Astrocyte (in vitro differentiated cells and primary cell): ENCODE measurements around the gene HECTD4.

ENCODE experiments used
- EZH2 ChIP-seq: IDR thresholded peaks from 2 replicates; pipeline ENCODE4 v1.6.1; 2012; ENCODE audit warnings: mild to moderate bottlenecking, low read length, inconsistent platforms; ENCODE audit not compliant: insufficient read depth
- TF ChIP-seq, protein P1 (sequence below): IDR thresholded peaks from 2 replicates; pipeline ENCODE4 v1.5.1; 2011; ENCODE audit warnings: low read depth, mild to moderate bottlenecking, inconsistent platforms, low read length, moderate library complexity; ENCODE audit not compliant: insufficient read depth

DNA sequence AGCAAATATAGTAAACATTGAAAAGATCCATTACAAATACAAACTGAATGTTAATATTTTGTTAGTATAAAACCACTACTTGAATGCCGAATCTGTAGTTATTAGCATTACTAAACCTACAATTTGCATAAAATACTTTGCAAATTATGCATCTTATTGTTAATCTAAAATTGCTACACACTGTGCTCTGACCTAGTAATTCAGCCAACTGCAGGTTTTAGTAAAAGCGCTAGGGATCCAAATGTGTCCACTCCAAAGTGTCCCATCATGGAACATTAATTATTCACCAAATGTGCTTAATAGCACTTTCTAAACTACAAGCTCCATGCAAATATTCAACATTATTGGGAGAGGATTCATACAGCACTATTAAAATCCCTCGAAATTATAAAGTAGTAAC, 14.3 kb downstream of the HECTD4 start:
- no peak for TF ChIP-seq EZH2
- TF ChIP-seq, protein P1, sequence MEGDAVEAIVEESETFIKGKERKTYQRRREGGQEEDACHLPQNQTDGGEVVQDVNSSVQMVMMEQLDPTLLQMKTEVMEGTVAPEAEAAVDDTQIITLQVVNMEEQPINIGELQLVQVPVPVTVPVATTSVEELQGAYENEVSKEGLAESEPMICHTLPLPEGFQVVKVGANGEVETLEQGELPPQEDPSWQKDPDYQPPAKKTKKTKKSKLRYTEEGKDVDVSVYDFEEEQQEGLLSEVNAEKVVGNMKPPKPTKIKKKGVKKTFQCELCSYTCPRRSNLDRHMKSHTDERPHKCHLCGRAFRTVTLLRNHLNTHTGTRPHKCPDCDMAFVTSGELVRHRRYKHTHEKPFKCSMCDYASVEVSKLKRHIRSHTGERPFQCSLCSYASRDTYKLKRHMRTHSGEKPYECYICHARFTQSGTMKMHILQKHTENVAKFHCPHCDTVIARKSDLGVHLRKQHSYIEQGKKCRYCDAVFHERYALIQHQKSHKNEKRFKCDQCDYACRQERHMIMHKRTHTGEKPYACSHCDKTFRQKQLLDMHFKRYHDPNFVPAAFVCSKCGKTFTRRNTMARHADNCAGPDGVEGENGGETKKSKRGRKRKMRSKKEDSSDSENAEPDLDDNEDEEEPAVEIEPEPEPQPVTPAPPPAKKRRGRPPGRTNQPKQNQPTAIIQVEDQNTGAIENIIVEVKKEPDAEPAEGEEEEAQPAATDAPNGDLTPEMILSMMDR, result no peak
